ENCODE data around the gene NR4A3. TPM values are rescaled to one million over a fixed set of nuclear protein-coding genes. Genes with fewer than 3 reads are reported as not detected.

NR4A3 gene
- total RNA-seq, 2 experiments from 2014 or later: 0.26 to 0.29 TPM

DNA sequence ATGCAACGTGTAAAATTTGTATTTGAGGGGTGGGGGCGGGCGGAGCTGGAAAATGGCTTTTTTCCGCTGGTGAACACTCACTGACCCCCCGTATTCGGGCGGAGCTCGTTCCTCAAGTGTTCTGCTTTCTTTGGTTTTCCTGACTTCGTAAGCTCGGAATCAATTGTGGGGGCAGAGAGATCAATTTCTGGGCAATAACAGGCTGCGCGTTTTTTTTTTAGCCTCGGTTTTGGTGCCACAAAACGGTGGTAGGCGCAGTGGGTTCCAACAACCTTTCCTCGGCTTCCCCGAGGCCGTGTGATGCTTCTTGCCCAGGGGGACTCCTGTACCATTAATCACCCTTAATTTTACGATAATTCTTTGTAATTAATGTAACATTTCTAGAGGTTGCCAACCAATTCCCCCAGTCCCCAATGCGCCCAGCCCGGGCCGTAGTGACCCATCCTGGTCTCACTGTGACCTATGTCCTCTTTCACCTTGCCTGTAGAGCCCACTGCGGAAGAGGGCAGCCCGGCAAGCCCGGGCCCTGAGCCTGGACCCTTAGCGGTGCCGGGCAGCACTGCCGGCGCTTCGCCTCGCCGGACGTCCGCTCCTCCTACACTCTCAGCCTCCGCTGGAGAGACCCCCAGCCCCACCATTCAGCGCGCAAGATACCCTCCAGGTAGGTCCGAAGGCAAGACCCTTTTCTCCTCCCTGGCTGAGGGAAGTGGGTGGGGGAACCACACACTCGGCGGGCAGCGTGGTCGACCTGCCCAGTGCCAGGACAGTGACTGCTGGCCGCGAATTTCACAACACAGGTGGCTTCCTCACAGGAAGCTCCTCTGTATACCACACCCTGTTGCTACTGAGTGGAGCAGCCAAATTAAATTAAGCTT lies 3.7 kb downstream of the NR4A3 start:
- H3K9me3 Mint-ChIP-seq (ENCODE audit: insufficient read depth): no peaks in the 10 kb centered on the region
- ATAC-seq: no peak

DNA sequence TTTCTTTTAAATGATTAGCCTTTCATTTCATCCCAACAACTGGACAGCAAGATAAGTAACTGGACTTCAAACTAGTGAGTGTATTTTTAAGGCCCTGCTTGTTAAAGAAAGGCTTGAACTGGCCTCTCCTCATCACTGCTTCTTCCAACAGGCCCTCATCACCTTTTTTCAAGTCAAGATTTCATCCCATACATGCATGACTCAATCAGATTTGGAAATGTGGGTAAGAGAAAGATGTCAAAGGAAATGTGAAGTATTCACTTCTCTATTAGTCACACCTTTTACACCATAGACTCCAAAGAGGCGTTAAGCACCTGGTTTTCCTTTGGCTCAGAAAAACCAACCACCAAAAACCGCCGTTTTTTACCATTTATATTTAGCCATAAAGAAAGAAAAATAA lies 4.9 kb downstream of the NR4A3 start:
- no peak overlapping the region for H3K27ac Mint-ChIP-seq
- no peak overlapping the region for H3K4me3 Mint-ChIP-seq

More for the DNA sequence above, 3.7 kb downstream of the NR4A3 start:
- Mint-ChIP-seq H3K36me3 (ENCODE audit: low read depth) (peaks cover 8% of the 10 kb centered on the region), H3K4me1 (ENCODE audit: low read depth) (peaks cover 72% of the 10 kb centered on the region), H3K27me3 (ENCODE audit: low read depth) (peaks cover 16% of the 10 kb centered on the region), H3K4me3 (peak overlapping the region; percentile 85), H3K27ac (no peak overlapping the region)
- ChIA-PET CTCF (interaction anchor here (0.6 to 6.2 kb wide), 67 partner anchors 8 to 675 kb away, joined by 3 to 45 read pairs (median 5); partner anchors contain the start of genes ALG2, SEC61B and STX17), POLR2A (interaction anchor here (0.7 to 2.2 kb wide), 6 partner anchors 15 to 747 kb away, joined by 3 to 9 read pairs (median 4); no protein-coding TSS in a partner anchor)
- no peak for DNase-seq

DNA sequence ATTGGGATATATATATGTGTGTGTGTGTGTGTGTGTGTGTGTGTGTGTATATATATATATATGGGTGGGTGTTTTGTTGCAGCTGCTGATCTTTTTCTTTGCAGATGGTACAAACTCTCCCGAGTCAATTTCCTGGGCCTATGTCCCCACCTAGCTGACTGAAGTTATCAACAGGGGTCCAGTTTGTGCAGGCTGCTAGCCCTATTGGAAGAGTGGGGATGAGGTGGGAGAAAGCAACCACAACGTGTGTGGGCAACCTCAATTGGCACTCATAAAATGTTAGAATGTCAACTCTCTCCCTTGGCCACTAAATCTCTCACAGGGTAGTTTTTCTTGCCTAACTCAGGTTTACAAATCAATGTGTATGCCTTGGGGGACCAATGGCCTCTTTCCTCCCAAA lies 5.6 kb downstream of the NR4A3 start:
- ATAC-seq (no peak), DNase-seq (no peak)
- H3K4me3 Mint-ChIP-seq: no peak overlapping the region
- peaks cover 16% of the 10 kb centered on the region for H3K27me3 Mint-ChIP-seq (ENCODE audit: low read depth)
- H3K9me3 Mint-ChIP-seq (ENCODE audit: insufficient read depth): no peaks in the 10 kb centered on the region
- ChIA-PET CTCF (interaction anchor here (0.9 to 6.2 kb wide), 4 partner anchors 10 to 56 kb away, joined by 3 to 45 read pairs (median 6); no protein-coding TSS in a partner anchor), POLR2A (interaction anchor here (0.6 to 0.8 kb wide), 2 partner anchors 36 to 173 kb away, joined by 3 read pairs; no protein-coding TSS in a partner anchor)
- H3K4me1 Mint-ChIP-seq (ENCODE audit: low read depth): peaks cover 66% of the 10 kb centered on the region
- H3K27ac Mint-ChIP-seq: no peak overlapping the region
- H3K36me3 Mint-ChIP-seq (ENCODE audit: low read depth): peaks cover 8% of the 10 kb centered on the region

More for the DNA sequence above, 4.9 kb downstream of the NR4A3 start:
- DNase-seq (no peak), ATAC-seq (no peak)
- peaks cover 16% of the 10 kb centered on the region for H3K27me3 Mint-ChIP-seq (ENCODE audit: low read depth)
- CTCF ChIA-PET: interaction anchor here (0.9 to 6.2 kb wide), 6 partner anchors 11 to 182 kb away, joined by 3 to 45 read pairs (median 4); no protein-coding TSS in a partner anchor
- H3K36me3 Mint-ChIP-seq (ENCODE audit: low read depth): peaks cover 8% of the 10 kb centered on the region
- POLR2A ChIA-PET: interaction anchor here (0.6 kb wide), 1 partner anchor 989 kb away, joined by 3 read pairs; no protein-coding TSS in a partner anchor
- H3K4me1 Mint-ChIP-seq (ENCODE audit: low read depth): peaks cover 69% of the 10 kb centered on the region
- H3K9me3 Mint-ChIP-seq (ENCODE audit: insufficient read depth): no peaks in the 10 kb centered on the region

DNA sequence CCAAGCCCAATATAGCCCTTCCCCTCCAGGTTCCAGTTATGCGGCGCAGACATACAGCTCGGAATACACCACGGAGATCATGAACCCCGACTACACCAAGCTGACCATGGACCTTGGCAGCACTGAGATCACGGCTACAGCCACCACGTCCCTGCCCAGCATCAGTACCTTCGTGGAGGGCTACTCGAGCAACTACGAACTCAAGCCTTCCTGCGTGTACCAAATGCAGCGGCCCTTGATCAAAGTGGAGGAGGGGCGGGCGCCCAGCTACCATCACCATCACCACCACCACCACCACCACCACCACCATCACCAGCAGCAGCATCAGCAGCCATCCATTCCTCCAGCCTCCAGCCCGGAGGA lies 6.3 kb downstream of the NR4A3 start:
- POLR2A ChIA-PET: interaction anchor here (0.8 to 1.2 kb wide), 2 partner anchors 23 to 35 kb away, joined by 3 to 4 read pairs; no protein-coding TSS in a partner anchor
- H3K27ac Mint-ChIP-seq: no peak overlapping the region
- peaks cover 16% of the 10 kb centered on the region for H3K27me3 Mint-ChIP-seq (ENCODE audit: low read depth)
- no peak for DNase-seq
- H3K4me3 Mint-ChIP-seq: no peak overlapping the region
- peaks cover 8% of the 10 kb centered on the region for H3K36me3 Mint-ChIP-seq (ENCODE audit: low read depth)
- H3K9me3 Mint-ChIP-seq (ENCODE audit: insufficient read depth): no peaks in the 10 kb centered on the region
- CTCF ChIA-PET: interaction anchor here (0.9 to 2.0 kb wide), 3 partner anchors 22 to 56 kb away, joined by 3 to 6 read pairs (median 5); no protein-coding TSS in a partner anchor
- H3K4me1 Mint-ChIP-seq (ENCODE audit: low read depth): peaks cover 58% of the 10 kb centered on the region
- ATAC-seq: no peak

DNA sequence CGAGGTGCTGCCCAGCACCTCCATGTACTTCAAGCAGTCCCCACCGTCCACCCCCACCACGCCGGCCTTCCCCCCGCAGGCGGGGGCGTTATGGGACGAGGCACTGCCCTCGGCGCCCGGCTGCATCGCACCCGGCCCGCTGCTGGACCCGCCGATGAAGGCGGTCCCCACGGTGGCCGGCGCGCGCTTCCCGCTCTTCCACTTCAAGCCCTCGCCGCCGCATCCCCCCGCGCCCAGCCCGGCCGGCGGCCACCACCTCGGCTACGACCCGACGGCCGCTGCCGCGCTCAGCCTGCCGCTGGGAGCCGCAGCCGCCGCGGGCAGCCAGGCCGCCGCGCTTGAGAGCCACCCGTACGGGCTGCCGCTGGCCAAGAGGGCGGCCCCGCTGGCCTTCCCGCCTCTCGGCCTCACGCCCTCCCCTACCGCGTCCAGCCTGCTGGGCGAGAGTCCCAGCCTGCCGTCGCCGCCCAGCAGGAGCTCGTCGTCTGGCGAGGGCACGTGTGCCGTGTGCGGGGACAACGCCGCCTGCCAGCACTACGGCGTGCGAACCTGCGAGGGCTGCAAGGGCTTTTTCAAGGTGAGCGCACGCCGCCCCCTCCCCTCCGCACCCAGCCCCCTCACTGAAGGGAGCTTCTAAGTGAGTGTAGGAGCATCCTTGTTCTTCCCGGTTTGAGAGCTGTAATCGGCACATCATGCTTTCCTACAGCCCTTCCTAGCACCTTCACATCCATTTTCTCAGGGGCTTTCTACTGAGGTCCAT lies 6.9 kb downstream of the NR4A3 start:
- Mint-ChIP-seq H3K9me3 (ENCODE audit: insufficient read depth) (no peaks in the 10 kb centered on the region), H3K36me3 (ENCODE audit: low read depth) (peaks cover 8% of the 10 kb centered on the region)

DNA sequence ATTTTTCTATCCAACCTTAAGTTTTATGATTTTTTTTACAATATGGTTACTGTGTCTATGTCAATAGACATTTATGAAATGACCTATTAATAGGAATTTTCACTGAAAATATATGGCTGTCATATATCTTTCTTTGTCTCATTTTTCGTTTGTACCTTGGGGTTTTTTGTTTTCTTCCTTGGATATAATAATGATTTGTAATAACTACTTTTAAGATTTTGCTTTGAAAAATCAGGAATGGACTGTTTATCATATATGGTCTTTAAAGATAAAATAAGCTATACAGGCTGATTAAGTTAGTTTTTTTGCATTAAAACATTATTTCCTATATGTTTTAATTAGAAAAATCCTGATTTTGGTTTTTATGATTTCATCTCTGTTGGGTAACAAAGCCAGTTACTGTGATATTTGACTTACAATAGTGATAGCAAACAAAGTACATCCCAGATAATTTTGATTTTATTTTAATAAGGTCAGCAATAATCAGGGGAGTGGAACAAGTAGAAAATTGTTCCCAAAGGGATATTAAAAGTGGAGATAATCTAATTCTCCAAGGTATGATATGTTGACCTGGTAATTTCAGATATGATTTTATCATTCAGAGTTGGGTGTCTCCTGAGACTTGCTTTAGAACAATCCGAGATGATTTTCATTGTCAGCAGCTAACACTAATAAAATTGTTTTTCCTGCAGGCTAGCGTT lies 10.3 kb downstream of the NR4A3 start:
- Mint-ChIP-seq H3K4me1 (ENCODE audit: low read depth) (peaks cover 27% of the 10 kb centered on the region), H3K9me3 (ENCODE audit: insufficient read depth) (no peaks in the 10 kb centered on the region), H3K4me3 (no peak overlapping the region), H3K27me3 (ENCODE audit: low read depth) (peaks cover 8% of the 10 kb centered on the region), H3K36me3 (ENCODE audit: low read depth) (peaks cover 6% of the 10 kb centered on the region), H3K27ac (no peak overlapping the region)
- ATAC-seq (no peak), DNase-seq (no peak)
- CTCF ChIA-PET: interaction anchor here (0.6 kb wide), 1 partner anchor 92 kb away, joined by 3 read pairs; no protein-coding TSS in a partner anchor
- POLR2A ChIA-PET: no interaction called here

More for the DNA sequence above, 6.9 kb downstream of the NR4A3 start:
- Mint-ChIP-seq H3K27ac (no peak overlapping the region), H3K4me3 (no peak overlapping the region), H3K4me1 (ENCODE audit: low read depth) (peaks cover 53% of the 10 kb centered on the region), H3K27me3 (ENCODE audit: low read depth) (peaks cover 16% of the 10 kb centered on the region)
- DNase-seq (no peak), ATAC-seq (no peak)
- ChIA-PET CTCF (interaction anchor here (0.9 to 2.4 kb wide), 8 partner anchors 9 to 496 kb away, joined by 3 to 11 read pairs (median 4); no protein-coding TSS in a partner anchor), POLR2A (interaction anchor here (0.6 to 1.2 kb wide), 4 partner anchors 10 to 40 kb away, joined by 3 to 4 read pairs (median 3); no protein-coding TSS in a partner anchor)

DNA sequence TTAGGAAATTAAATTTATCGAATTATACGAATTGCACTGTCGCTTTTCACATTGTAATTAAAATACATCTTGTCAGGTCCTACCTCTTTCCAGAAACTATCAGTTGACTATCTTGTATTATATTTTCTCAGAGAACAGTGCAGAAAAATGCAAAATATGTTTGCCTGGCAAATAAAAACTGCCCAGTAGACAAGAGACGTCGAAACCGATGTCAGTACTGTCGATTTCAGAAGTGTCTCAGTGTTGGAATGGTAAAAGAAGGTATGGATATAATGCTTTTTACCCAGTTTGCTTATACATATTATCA lies 10.8 kb downstream of the NR4A3 start:
- CTCF ChIA-PET: interaction anchor here (0.6 kb wide), 1 partner anchor 91 kb away, joined by 3 read pairs; no protein-coding TSS in a partner anchor
- peaks cover 22% of the 10 kb centered on the region for H3K4me1 Mint-ChIP-seq (ENCODE audit: low read depth)
- ATAC-seq (no peak), DNase-seq (no peak)
- POLR2A ChIA-PET: no interaction called here
- H3K27ac Mint-ChIP-seq: no peak overlapping the region
- H3K9me3 Mint-ChIP-seq (ENCODE audit: insufficient read depth): no peaks in the 10 kb centered on the region
- H3K36me3 Mint-ChIP-seq (ENCODE audit: low read depth): peaks cover 6% of the 10 kb centered on the region
- peaks cover 8% of the 10 kb centered on the region for H3K27me3 Mint-ChIP-seq (ENCODE audit: low read depth)
- no peak overlapping the region for H3K4me3 Mint-ChIP-seq

DNA sequence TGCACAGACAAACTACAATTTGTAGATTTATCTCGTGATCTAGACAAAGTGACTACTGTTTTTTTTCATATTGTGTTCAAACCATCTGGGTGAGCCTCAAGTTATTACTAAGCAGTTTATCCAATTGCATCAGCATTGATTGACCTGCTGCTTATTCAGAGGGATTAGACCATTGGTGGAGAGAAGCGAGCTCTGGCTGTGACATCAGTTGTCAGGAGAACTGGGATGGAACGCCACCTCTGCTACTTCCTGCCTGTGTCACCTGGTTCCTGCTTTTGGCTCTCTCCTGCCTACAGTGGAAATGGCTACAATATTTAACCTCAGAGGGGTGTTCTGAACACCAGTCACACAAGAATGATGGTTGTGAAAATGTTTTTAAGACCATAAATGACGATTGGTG lies 12.1 kb downstream of the NR4A3 start:
- DNase-seq (no peak), ATAC-seq (no peak)
- peaks cover 6% of the 10 kb centered on the region for H3K36me3 Mint-ChIP-seq (ENCODE audit: low read depth)
- ChIA-PET CTCF (interaction anchor here (0.7 to 6.8 kb wide), 3 partner anchors 9 to 490 kb away, joined by 3 to 45 read pairs (median 3); partner anchors contain the start of gene NR4A3), POLR2A (no interaction called here)
- no peak overlapping the region for H3K4me3 Mint-ChIP-seq
- H3K4me1 Mint-ChIP-seq (ENCODE audit: low read depth): peaks cover 15% of the 10 kb centered on the region
- peaks cover 3% of the 10 kb centered on the region for H3K27me3 Mint-ChIP-seq (ENCODE audit: low read depth)
- H3K27ac Mint-ChIP-seq: no peak overlapping the region
- H3K9me3 Mint-ChIP-seq (ENCODE audit: insufficient read depth): no peaks in the 10 kb centered on the region

DNA sequence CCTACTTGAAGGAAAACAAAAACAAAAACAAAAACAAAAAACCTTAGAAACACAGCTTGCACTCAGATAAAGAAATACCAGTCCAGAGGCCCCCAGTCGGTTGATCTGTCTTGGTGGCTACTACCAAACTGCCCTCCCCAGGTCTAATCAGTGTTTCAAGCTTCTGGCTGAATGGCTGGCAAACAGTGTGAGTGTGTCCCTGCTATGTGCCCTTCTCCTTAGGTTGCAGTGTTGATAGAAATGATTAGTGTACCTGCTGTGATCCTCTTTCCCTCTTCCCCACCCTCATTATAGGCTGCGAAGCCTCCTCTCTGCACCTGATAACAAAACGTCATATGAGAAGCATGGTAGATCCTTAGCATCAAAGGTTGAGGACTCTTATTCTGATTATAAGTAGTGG lies 12.8 kb downstream of the NR4A3 start:
- peaks cover 8% of the 10 kb centered on the region for H3K4me1 Mint-ChIP-seq (ENCODE audit: low read depth)
- no peak overlapping the region for H3K4me3 Mint-ChIP-seq
- no peak overlapping the region for H3K27ac Mint-ChIP-seq
- DNase-seq: no peak
- H3K36me3 Mint-ChIP-seq (ENCODE audit: low read depth): no peaks in the 10 kb centered on the region
- H3K9me3 Mint-ChIP-seq (ENCODE audit: insufficient read depth): no peaks in the 10 kb centered on the region
- no peak for ATAC-seq
- H3K27me3 Mint-ChIP-seq (ENCODE audit: low read depth): no peaks in the 10 kb centered on the region
- CTCF ChIA-PET: interaction anchor here (1.7 to 6.8 kb wide), 2 partner anchors 10 to 489 kb away, joined by 3 to 45 read pairs; partner anchors contain the start of gene NR4A3
- POLR2A ChIA-PET: no interaction called here

DNA sequence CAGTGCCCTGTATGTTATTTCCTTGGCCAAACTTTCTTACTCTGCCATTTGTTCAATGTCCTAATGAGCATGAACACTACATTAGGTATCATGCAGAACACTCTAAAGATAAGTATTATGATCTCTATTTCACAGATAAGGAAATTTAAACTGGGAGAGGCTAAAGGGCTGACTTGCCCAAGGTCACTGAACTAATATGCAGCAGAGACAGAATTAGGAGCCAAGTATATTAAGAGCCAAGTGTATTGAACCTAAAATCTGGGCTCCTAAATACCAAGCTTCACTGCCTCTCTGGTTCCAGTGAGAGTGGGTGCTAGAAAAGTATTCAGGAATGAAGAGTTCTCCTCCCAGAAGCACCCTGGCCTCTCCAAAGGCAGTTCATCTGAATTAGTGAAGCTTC lies 13.5 kb downstream of the NR4A3 start:
- Mint-ChIP-seq H3K27me3 (ENCODE audit: low read depth) (no peaks in the 10 kb centered on the region), H3K9me3 (ENCODE audit: insufficient read depth) (no peaks in the 10 kb centered on the region), H3K36me3 (ENCODE audit: low read depth) (no peaks in the 10 kb centered on the region), H3K4me1 (ENCODE audit: low read depth) (peaks cover 7% of the 10 kb centered on the region), H3K4me3 (no peak overlapping the region), H3K27ac (no peak overlapping the region)
- ChIA-PET CTCF (interaction anchor here (1.1 to 6.8 kb wide), 2 partner anchors 11 to 53 kb away, joined by 3 to 45 read pairs; partner anchors contain the start of gene NR4A3), POLR2A (no interaction called here)
- ATAC-seq (no peak), DNase-seq (no peak)

DNA sequence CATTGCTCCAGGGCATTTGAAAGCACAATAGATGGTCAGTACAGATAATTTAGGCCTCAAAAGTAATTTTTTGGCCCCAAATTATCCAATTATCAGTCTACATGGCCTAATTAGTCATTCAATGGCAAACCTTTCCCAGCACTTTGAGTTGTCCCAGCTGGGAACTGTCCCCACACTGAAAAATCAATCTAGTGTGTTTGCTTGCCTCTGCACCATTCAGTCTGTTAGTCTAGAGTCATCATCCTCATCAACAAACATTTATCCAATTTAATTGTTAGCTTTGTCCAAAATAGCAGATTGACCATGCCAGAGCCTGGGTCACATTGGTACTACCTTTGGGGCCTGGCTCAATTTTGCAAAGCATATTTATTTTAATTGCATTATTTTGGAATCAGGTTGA lies 13.9 kb downstream of the NR4A3 start:
- no peaks in the 10 kb centered on the region for H3K27me3 Mint-ChIP-seq (ENCODE audit: low read depth)
- ChIA-PET CTCF (interaction anchor here (1.1 to 6.8 kb wide), 3 partner anchors 11 to 53 kb away, joined by 3 to 45 read pairs (median 4); partner anchors contain the start of gene NR4A3), POLR2A (no interaction called here)
- peaks cover 7% of the 10 kb centered on the region for H3K4me1 Mint-ChIP-seq (ENCODE audit: low read depth)
- H3K4me3 Mint-ChIP-seq: no peak overlapping the region
- no peak overlapping the region for H3K27ac Mint-ChIP-seq
- H3K9me3 Mint-ChIP-seq (ENCODE audit: insufficient read depth): no peaks in the 10 kb centered on the region
- no peak for DNase-seq
- no peak for ATAC-seq
- no peaks in the 10 kb centered on the region for H3K36me3 Mint-ChIP-seq (ENCODE audit: low read depth)

All from activated CD8-positive, alpha-beta T cell treated with anti-CD3 and anti-CD28 coated beads, Interleukin-2, amount 10 ng/mL, durations not matched to agents 7 days and 5 days (primary cell).